ENCODE data around the gene APC2. TPM values are rescaled to one million over a fixed set of nuclear protein-coding genes. Genes with fewer than 3 reads are reported as not detected.
"Not testable (repeated sequence)": the region's sequence is repeated elsewhere in the genome, so short reads cannot be mapped to it uniquely, and the experiment has no call there.

APC2 gene
- total RNA-seq, 2 experiments from 2014 or later: 0.57 to 5.5 TPM

- Histone ChIP-seq H3K4me2 (ENCODE audit: low read length) (no peak overlapping the region), H3K9me3 (ENCODE audit: low read length) (no peaks in the 10 kb centered on the region), H3K4me1 (ENCODE audit: insufficient read depth, low read length, poor library complexity, severe bottlenecking) (peaks cover 29% of the 10 kb centered on the region), H3K79me2 (ENCODE audit: insufficient read depth, low read depth, low read length) (peaks cover 17% of the 10 kb centered on the region), H2AFZ (ENCODE audit: low read length) (no peak overlapping the region), H3K9me2 (ENCODE audit: insufficient read depth, low read length) (no peaks in the 10 kb centered on the region), H3K27ac (ENCODE audit: low read depth, low read length, poor library complexity, severe bottlenecking) (no peak overlapping the region), H3K36me3 (ENCODE audit: insufficient read depth, low read length) (peaks cover 21% of the 10 kb centered on the region), H3K4me3 (ENCODE audit: low read depth, low read length, poor library complexity, severe bottlenecking) (no peak overlapping the region), H4K20me1 (ENCODE audit: insufficient read depth, low read length) (peaks cover 7% of the 10 kb centered on the region; the same call in 1 of the 2 replicates)
- POLR2A ChIA-PET: no interaction called here
- DNase-seq (ENCODE audit: low spot score): no peak
- intact Hi-C loops (cut with micrococcal nuclease; ENCODE audit: unreplicated experiment): no loop called here
- CTCF ChIA-PET (ENCODE audit: unreplicated experiment): no interaction called here
- no TSS peak for BruUV-seq (replicated peaks)
- TF ChIP-seq EZH2phosphoT487 (IDR thresholded peaks at IDR 0.05; ENCODE audit: borderline replicate concordance, low read depth, low read length) (no peak), CTCF (conservative IDR thresholded peaks at IDR 0.05; ENCODE audit: low read length) (no peak)
Measured at GRCh38 chr19:1474765-1475351, 24.9 kb downstream of the APC2 start.

GRCh38 chr19:1475751-1476437 lies 26.0 kb downstream of the APC2 start:
- Histone ChIP-seq H3K79me2 (ENCODE audit: insufficient read depth, low read depth, low read length) (peaks cover 17% of the 10 kb centered on the region), H3K9me3 (ENCODE audit: low read length) (no peaks in the 10 kb centered on the region), H3K9me2 (ENCODE audit: insufficient read depth, low read length) (no peaks in the 10 kb centered on the region), H3K4me2 (ENCODE audit: low read length) (no peak overlapping the region), H3K4me3 (ENCODE audit: low read depth, low read length, poor library complexity, severe bottlenecking) (no peak overlapping the region), H3K27ac (ENCODE audit: low read depth, low read length, poor library complexity, severe bottlenecking) (no peak overlapping the region), H3K36me3 (ENCODE audit: insufficient read depth, low read length) (peaks cover 21% of the 10 kb centered on the region), H4K20me1 (ENCODE audit: insufficient read depth, low read length) (peaks cover 7% of the 10 kb centered on the region; the same call in 1 of the 2 replicates), H2AFZ (ENCODE audit: low read length) (no peak overlapping the region), H3K4me1 (ENCODE audit: insufficient read depth, low read length, poor library complexity, severe bottlenecking) (peaks cover 25% of the 10 kb centered on the region)
- CTCF ChIA-PET (ENCODE audit: unreplicated experiment): no interaction called here
- no TSS peak for BruUV-seq (replicated peaks)
- POLR2A ChIA-PET: no interaction called here
- no peak for TF ChIP-seq CTCF (conservative IDR thresholded peaks at IDR 0.05; ENCODE audit: low read length)
- intact Hi-C loops (cut with micrococcal nuclease; ENCODE audit: unreplicated experiment): no loop called here
- DNase-seq (ENCODE audit: low spot score): no peak

GRCh38 chr19:1477056-1477455 lies 27.1 kb downstream of the APC2 start:
- H3K4me3 ChIP-seq (ENCODE audit: low read depth, low read length, poor library complexity, severe bottlenecking); POLR2A ChIA-PET; CTCF ChIA-PET (ENCODE audit: unreplicated experiment); DNase-seq (ENCODE audit: low spot score); H3K9me2 ChIP-seq (ENCODE audit: insufficient read depth, low read length); H3K27ac ChIP-seq (ENCODE audit: low read depth, low read length, poor library complexity, severe bottlenecking); H3K9me3 ChIP-seq (ENCODE audit: low read length); H4K20me1 ChIP-seq (ENCODE audit: insufficient read depth, low read length); H2AFZ ChIP-seq (ENCODE audit: low read length); BruUV-seq (replicated peaks); intact Hi-C loops (cut with micrococcal nuclease; ENCODE audit: unreplicated experiment): not testable (repeated sequence)
- H3K79me2 ChIP-seq (ENCODE audit: insufficient read depth, low read depth, low read length): peaks cover 17% of the 10 kb centered on the region
- H3K4me1 ChIP-seq (ENCODE audit: insufficient read depth, low read length, poor library complexity, severe bottlenecking): peaks cover 14% of the 10 kb centered on the region
- H3K4me2 ChIP-seq (ENCODE audit: low read length): peak overlapping the region; percentile 73; the same call in 1 of the 2 replicates
- H3K36me3 ChIP-seq (ENCODE audit: insufficient read depth, low read length): peaks cover 21% of the 10 kb centered on the region
